Stomach smooth muscle (tissue), 2 donors: ENCODE results near the gene SERTAD3.
A peak's percentile ranks its signal among the peaks of the same experiment; 100 is the strongest.

ENCODE experiments used
- H3K27ac ChIP-seq: one replicate; pipeline ENCODE4 v1.7.0; 2013; ENCODE audit warnings: mild to moderate bottlenecking, low read length, inconsistent platforms
- H3K27me3 ChIP-seq, 2 donors: one replicate each; pipeline ENCODE4 v1.7.0; 2013; ENCODE audit warnings: low read length in 2 of 2; ENCODE audit not compliant: insufficient read depth in 2 of 2, control insufficient read depth in 1 of 2
- H3K36me3 ChIP-seq, 2 donors: one replicate each; pipeline ENCODE4 v1.7.0; 2013; ENCODE audit warnings: low read length in 2 of 2; ENCODE audit not compliant: control insufficient read depth in 2 of 2, insufficient read depth in 2 of 2
- H3K4me1 ChIP-seq: one replicate; pipeline ENCODE4 v1.7.0; 2013; ENCODE audit warnings: low read length; ENCODE audit not compliant: control insufficient read depth, insufficient read depth
- H3K4me3 ChIP-seq, 2 donors: one replicate each; pipeline ENCODE4 v1.7.0; 2013; ENCODE audit warnings: low read length in 2 of 2
- H3K9ac ChIP-seq, 2 donors: one replicate each; pipeline ENCODE4 v1.7.0; 2013; ENCODE audit warnings: low read length in 2 of 2, mild to moderate bottlenecking in 1 of 2
- H3K9me3 ChIP-seq, 2 donors: one replicate each; pipeline ENCODE4 v1.7.0; 2013; ENCODE audit warnings: low read length in 2 of 2; ENCODE audit not compliant: control insufficient read depth in 2 of 2
- donor health status: healthy.
- donor health status: Pancreatic carcinoma.

The SERTAD3 gene

GRCh38 chr19:40425450-40426287 lies 18.5 kb downstream of the SERTAD3 start, which contains the start of gene SERTAD1:
Gene SERTAD1, minus strand, starts transcription at chr19:40425992. Its CDS starts 2,446 bp downstream, at chr19:40423546.
- H3K36me3 ChIP-seq: peaks cover 9 to 13% of the 10 kb centered on the region in 2 donors
- peak within 1 kb of the TSS; percentile 97 for H3K27ac ChIP-seq
- H3K4me1 ChIP-seq: peaks cover 39% of the 10 kb centered on the region
- no peaks in the 10 kb centered on the region for H3K27me3 ChIP-seq
- H3K9ac ChIP-seq: peak within 1 kb of the TSS; percentile 94 to 95
- no peaks in the 10 kb centered on the region for H3K9me3 ChIP-seq
- peak within 1 kb of the TSS; percentile 93 to 95 for H3K4me3 ChIP-seq

DNA sequence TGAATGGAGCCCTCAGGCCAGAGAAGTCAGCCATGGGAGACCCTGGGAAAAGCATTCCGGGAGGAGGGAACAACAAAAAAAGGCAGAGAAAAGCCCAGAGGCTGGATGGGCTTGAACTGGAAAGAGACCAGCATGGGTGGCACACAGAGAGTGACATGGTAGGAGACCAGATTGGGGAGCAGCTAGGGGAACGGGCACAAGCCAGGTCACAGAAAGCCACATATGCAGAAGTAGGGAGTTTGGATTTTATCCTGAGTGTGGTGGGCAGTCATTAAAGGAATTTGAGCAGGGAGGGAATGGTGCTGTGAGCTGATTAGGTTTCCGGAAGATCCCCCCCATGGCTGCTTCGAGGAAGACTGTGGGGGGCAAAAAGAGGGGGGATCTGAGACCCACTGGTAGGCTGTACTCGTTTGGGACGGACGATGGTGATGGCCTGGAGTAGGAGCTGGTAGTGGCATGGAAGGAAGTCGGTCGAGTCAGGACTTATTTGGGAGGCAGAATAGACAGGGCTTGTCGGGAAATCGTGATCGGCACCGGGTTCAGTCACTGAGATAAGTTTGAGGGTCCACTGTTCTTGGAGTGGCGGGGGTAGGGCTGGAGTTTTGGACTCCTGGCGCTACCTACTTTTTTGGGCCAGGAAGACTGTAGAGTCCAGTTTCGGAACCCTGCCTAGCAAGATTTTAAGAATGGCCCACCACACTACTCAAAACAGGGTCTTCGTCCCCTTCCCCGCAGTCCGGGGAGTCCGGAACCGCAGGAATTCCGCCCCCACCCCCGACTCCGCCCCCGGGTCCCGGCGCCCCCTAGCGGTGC lies 19.3 kb downstream of the SERTAD3 start:
- Histone ChIP-seq H3K36me3 (peaks cover 9 to 13% of the 10 kb centered on the region in 2 donors), H3K4me3 (peak overlapping the region; percentile 93 to 95), H3K9me3 (no peaks in the 10 kb centered on the region), H3K9ac (peak overlapping the region; percentile 94 to 95), H3K27ac (peak overlapping the region; percentile 97), H3K27me3 (no peaks in the 10 kb centered on the region), H3K4me1 (peaks cover 39% of the 10 kb centered on the region)

- H3K27ac ChIP-seq: no peak overlapping the region
- peaks cover 9 to 13% of the 10 kb centered on the region in 2 donors for H3K36me3 ChIP-seq
- H3K9me3 ChIP-seq: no peaks in the 10 kb centered on the region
- H3K27me3 ChIP-seq: no peaks in the 10 kb centered on the region
- no peak overlapping the region for H3K4me3 ChIP-seq
- H3K9ac ChIP-seq: no peak overlapping the region
- peaks cover 39% of the 10 kb centered on the region for H3K4me1 ChIP-seq
Measured at GRCh38 chr19:40423938-40424337, 20.2 kb downstream of the SERTAD3 start.

GRCh38 chr19:40422748-40423566 lies 21.2 kb downstream of the SERTAD3 start:
- no peaks in the 10 kb centered on the region for H3K9me3 ChIP-seq
- H3K27ac ChIP-seq: peak overlapping the region; percentile 97

DNA sequence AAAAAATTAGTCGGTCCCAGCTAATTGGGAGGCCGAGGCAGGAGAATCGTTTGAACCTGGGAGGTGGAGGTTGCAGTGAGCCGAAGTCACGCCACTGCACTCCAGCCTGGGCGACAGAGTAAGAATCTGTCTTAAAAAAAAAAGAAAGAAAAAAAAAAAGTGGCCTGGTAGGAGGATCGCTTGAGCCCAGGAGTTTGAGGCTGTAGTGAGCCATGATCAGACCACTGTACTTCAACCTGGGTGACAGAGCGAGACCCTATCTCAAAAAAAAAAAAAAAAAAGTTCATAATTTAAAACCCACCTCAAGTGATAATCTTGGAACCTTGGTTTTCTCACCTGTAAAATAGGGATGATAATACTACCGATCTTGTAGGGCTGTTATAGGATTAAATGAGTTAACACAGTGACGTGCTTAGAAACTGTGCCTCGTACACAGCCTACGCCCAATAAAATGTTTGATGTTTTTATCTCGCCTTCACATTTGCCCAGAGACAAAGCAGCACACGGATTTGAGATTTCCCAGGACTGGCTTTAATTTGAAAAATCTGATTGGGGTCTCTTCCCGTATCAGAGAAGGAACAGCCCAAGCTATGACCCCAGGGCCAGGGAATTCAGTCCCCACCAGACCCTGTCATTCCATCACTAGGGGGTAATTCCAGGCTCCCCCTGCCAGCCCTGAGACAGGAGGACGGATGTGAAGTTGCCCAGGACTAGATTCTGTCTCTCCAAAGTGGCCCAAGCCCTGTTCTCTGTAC lies 22.0 kb downstream of the SERTAD3 start:
- no peak overlapping the region for H3K4me3 ChIP-seq
- no peaks in the 10 kb centered on the region for H3K9me3 ChIP-seq
- peak overlapping the region; percentile 36 to 95 for H3K9ac ChIP-seq
- H3K36me3 ChIP-seq: peaks cover 9 to 13% of the 10 kb centered on the region in 2 donors
- H3K4me1 ChIP-seq: peaks cover 47% of the 10 kb centered on the region
- H3K27me3 ChIP-seq: no peaks in the 10 kb centered on the region
- peak overlapping the region; percentile 97 for H3K27ac ChIP-seq

More at GRCh38 chr19:40422748-40423566, 21.2 kb downstream of the SERTAD3 start:
- H3K36me3 ChIP-seq: peaks cover 9 to 13% of the 10 kb centered on the region in 2 donors
- peaks cover 39% of the 10 kb centered on the region for H3K4me1 ChIP-seq
- peak overlapping the region in 1 of 2 donors; percentile 36 for H3K9ac ChIP-seq
- no peak overlapping the region for H3K4me3 ChIP-seq
- no peaks in the 10 kb centered on the region for H3K27me3 ChIP-seq

DNA sequence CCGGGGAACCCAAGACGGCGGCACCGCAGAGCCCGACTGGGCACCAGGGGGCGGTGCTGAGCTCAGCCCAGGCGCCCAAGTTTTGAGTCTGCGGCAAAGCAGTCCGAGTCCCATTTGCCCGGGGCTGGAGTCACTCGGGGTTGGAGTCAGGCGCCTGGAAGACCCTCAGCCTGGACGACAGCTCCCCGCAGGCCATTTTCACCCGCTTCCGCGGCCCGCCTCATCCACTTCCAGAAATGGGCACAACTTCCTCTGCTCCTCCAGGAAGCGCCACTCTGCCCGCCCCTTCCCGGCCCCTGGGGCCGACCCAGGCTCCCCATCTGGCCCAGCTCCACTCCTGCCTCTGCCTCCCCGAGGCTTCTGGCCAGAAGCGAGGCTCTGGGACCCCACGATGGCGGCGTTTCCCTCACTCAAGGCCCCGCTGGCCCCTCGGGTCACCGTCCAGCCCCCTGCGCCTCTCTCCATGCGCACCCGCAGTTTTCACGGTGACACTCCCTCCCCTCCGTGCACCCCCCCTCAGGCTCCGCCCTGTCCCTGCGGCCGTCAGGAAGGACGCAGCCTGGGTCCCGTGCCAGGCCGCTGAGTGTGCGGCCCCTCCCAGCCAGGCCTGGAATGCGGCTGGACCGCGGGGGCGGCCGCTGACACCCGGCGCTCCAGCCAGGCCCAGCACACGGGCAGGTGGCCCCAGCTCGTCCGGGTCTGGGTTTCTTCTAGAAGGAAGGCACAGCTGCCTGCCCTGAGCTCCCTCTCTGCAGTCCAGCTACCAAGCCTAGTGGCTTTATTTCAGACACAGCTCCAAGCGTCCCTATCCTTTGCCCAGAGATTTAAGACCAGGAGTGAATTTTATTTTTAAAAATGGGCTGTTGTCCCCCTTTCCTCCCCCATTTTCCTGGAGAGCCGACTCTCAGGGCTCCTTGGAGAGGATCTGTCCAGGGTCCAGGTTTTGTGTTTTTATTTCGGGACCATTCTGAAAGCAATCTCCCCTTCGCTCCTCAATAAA lies 23.1 kb downstream of the SERTAD3 start:
- peak overlapping the region; percentile 97 for H3K27ac ChIP-seq
- no peaks in the 10 kb centered on the region for H3K9me3 ChIP-seq
- peaks cover 9 to 13% of the 10 kb centered on the region in 2 donors for H3K36me3 ChIP-seq
- H3K27me3 ChIP-seq: no peaks in the 10 kb centered on the region
- peak overlapping the region; percentile 92 to 95 for H3K9ac ChIP-seq
- peak overlapping the region; percentile 75 to 83 for H3K4me3 ChIP-seq
- peaks cover 44% of the 10 kb centered on the region for H3K4me1 ChIP-seq

DNA sequence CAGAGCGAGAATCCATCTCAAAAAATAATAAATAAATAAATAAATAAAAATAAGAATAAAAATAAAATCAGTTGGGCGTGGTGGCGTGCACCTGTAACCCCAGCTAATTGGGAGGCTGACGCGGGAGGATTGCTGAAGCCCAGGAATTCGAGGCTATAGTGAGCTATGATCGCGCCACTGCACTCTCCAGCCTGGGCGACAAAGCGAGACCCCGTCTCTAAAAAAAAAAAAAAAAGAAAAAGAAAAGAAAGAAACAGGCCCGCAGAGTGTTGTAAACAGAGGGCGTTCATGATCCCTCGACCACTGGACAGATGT lies 23.7 kb downstream of the SERTAD3 start:
- H3K4me3 ChIP-seq: peak overlapping the region; percentile 75 to 83
- peak overlapping the region; percentile 97 for H3K27ac ChIP-seq
- H3K9ac ChIP-seq: peak overlapping the region; percentile 92 to 95
- H3K27me3 ChIP-seq: no peaks in the 10 kb centered on the region
- H3K9me3 ChIP-seq: no peaks in the 10 kb centered on the region
- H3K4me1 ChIP-seq: peaks cover 44% of the 10 kb centered on the region
- peaks cover 9 to 13% of the 10 kb centered on the region in 2 donors for H3K36me3 ChIP-seq

GRCh38 chr19:40419780-40420179 lies 24.4 kb downstream of the SERTAD3 start:
- H3K9me3 ChIP-seq: no peaks in the 10 kb centered on the region
- H3K27ac ChIP-seq: no peak overlapping the region
- peak overlapping the region in 1 of 2 donors; percentile 21 for H3K9ac ChIP-seq
- H3K4me1 ChIP-seq: peaks cover 45% of the 10 kb centered on the region
- no peak overlapping the region for H3K4me3 ChIP-seq
- no peaks in the 10 kb centered on the region for H3K27me3 ChIP-seq
- peaks cover 9 to 13% of the 10 kb centered on the region in 2 donors for H3K36me3 ChIP-seq

GRCh38 chr19:40419066-40419612 lies 25.0 kb downstream of the SERTAD3 start:
- H3K4me3 ChIP-seq: no peak overlapping the region
- H3K9me3 ChIP-seq: no peaks in the 10 kb centered on the region
- H3K27ac ChIP-seq: no peak overlapping the region
- peaks cover 43% of the 10 kb centered on the region for H3K4me1 ChIP-seq
- H3K36me3 ChIP-seq: peaks cover 9 to 13% of the 10 kb centered on the region in 2 donors
- H3K27me3 ChIP-seq: no peaks in the 10 kb centered on the region
- no peak overlapping the region for H3K9ac ChIP-seq
